ENCODE measurements around the gene MYH10.

- TF ChIP-seq POLR2A (IDR thresholded peaks at IDR 0.05) (no peak), CTCF (IDR thresholded peaks at IDR 0.05) (no peak), EP300 (IDR thresholded peaks at IDR 0.05) (no peak)
Observed at GRCh38 chr17:8466456-8466855, 164.1 kb downstream of the MYH10 start.

Data from ovary (tissue), 3 donors.